ENCODE results near the gene TRAF3IP1. TPM values are rescaled to one million over a fixed set of nuclear protein-coding genes. Genes with fewer than 3 reads are reported as not detected.
"Not testable (repeated sequence)": the region's sequence is repeated elsewhere in the genome, so short reads cannot be mapped to it uniquely, and the experiment has no call there.

TRAF3IP1 gene
- total RNA-seq, 1 donor from 2014 or later = 13.6 TPM

DNA sequence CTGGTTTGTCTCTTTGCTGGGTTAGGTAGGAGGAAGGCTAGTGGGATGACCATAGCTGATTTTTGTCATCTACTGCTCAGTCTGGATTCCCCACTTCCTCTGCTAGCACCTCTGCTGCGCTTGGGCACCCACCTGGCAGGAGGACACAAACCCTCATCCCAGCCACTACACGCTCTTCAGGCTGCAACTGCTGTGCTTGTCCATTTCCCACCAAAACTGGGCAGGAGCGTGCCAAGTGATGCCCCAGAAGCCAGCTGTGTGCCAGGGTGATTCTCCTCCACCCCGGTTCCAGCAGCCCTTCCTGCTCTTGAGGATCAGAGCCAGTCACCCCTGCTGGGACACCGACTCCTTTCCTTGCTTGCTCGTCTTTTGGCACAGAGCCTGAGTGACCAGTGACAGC lies 16.2 kb upstream of the TRAF3IP1 start:
- no peak for ATAC-seq (ENCODE audit: poor library complexity)
- intact Hi-C loops (cut with DNase I) = no loop called here
- no peak for DNase-seq

DNA sequence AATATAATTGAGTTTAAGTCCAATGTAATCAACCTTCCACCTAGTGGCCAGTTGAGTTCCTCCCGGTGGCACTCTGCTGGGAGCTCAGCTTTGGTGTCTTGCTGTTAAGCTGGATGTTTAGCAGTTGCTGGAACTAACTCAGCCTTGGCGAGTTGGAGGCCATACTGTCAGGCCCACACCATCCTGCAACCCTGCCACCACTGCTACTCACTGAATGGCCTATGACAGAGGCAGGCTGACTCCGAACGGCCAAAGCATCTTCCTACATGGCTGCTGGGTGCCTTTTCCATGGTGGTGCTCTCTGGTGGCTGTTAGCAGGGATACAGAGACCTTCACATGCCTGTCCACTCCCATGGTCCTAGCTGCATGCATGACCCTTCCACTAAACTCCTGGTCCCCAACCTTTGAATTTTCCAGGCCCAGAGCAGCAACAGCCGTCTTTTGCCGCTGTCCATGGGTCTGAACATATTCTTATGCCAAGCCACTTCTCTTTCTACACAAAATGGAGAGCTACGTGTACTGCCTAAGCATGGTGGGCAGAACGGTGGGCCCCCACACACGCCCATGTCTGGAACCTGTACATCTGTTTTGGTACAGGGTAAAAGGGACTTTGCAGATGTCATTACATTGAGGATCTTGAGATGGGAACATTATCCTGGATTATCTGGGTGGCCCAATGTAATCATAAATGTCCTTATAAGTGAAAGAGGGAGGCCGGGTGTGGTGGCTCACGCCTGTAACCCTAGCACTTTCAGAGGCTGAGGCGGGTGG lies 15.0 kb upstream of the TRAF3IP1 start:
- no peak for DNase-seq
- ATAC-seq (ENCODE audit: poor library complexity) = no peak
- intact Hi-C loops (cut with DNase I) = no loop called here

DNA sequence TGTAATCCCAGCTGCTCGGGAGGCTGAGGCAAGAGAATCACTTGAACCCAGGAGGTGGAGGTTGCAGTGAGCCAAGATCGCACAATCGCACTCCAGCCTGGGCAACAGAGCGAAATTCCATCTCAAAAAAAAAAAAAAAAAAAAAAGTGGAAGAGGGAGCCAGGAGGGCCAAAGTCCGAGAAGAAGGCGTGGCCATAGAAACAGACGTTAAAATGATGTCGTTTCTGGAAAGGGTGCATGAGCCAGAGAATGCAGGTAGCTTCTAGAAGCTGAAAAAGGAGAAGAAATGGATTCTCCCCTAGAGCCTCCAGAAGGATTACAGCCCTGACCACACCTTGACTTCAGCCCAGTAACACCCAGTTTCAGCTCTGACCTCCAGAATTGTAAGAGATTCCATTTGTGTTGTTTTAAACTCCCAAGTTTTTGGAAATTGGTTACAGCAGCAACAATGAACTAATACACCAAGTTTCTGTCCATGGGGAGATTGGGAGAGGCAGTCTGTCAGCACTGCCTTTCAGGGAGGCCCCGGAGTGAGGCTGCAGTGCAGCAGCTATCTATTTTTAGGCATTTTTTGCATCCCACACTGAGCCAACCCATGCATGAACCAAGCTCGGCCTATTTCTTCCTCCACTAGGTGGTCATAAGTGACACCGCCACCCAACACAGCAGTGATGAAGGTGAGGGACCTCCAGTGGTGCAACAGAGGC lies 14.2 kb upstream of the TRAF3IP1 start:
- ATAC-seq (ENCODE audit: poor library complexity) (no peak), DNase-seq (no peak)
- intact Hi-C loops (cut with DNase I) = no loop called here

DNA sequence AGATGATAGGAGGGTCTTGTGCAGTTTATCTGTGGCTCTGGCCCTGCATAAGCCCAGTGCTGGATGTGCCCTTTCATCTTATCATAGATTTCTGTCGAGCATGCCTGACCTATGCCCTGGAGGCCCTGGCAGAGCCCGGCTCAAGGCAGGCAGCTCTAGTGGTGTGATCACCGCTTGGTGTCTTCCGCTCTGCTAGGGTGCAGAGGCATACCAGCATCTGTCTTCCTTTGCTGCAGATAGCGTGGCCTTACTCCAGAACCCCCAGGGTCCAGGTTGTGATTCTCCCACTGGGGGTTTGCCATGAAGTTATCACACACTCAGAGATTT lies 13.7 kb upstream of the TRAF3IP1 start:
- no peak for DNase-seq
- ATAC-seq (ENCODE audit: poor library complexity) = no peak
- intact Hi-C loops (cut with DNase I) = no loop called here

DNA sequence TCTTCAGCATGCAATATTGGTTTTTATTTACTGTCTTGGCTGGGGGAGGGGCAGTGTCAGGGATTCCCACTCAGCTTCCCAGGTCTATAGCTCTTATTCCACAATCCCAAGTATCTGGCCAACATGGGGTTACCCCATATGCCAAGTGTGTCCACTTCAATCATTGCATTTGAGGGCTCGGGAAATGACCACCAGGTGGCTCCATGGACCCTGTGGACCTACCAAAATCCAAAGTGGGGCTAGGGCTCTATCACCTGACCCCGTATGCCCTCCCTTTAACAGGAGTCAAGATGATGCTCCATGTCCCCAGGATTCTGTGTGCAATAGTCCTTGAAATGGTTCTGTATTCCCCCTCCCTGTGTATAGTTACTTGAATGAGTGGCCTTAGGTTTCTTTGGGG lies 12.1 kb upstream of the TRAF3IP1 start:
- intact Hi-C loops (cut with DNase I) = no loop called here
- DNase-seq (no peak), ATAC-seq (ENCODE audit: poor library complexity) (no peak)

DNA sequence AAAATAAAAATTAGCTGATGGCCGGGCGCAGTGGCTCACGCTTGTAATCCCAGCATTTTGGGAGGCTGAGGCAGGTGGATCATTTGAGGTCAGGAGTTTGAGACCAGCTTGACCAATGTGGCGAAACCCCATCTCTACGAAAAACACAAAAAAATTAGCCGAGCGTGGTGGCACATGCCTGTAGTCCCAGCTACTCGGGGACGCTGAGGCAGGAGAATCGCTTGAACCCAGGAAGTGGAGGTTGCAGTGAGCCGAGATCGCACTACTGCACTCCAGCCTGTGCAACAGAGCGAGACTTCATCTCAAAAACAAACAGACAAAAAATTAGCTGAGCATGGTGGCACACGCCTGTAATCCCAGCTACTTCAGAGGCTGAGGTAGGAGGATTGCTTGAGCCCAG lies 9.6 kb upstream of the TRAF3IP1 start:
- intact Hi-C loops (cut with DNase I); DNase-seq; ATAC-seq (ENCODE audit: poor library complexity): not testable (repeated sequence)

DNA sequence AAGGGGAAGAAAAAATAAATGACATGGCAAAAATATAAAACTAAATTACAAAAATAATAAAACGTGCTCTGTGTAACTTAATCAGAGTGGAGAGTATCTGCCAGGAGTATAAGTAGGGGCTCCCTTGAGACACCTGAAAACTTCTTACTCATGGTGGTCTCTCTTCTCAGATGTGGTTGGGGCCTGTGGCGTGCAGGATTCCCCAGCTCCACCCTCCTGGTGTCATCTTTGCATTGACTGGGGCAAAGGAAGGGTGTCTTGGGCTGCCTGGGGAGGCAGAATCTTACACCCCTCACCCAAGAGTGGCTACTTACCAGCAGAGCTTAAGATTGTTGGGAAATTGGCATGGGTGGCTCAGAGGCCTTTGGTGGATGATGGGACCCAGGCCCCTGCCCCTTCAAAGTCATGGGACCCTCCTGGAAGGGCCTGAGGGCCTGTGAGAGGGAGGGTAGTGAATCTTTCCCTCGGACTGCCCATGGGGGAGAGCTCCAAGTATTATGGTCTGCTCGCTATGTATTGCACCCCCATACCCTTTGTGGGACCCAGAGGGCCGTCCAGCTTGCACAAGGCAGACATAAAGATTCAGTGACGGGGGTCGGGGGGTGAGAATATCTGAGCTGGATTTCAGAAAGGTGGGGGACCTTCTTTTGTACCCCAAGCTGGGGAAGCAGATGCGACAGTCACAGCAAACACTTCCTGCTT lies 6.9 kb upstream of the TRAF3IP1 start:
- intact Hi-C loops (cut with DNase I) = no loop called here
- no peak for ATAC-seq (ENCODE audit: poor library complexity)
- no peak for DNase-seq

DNA sequence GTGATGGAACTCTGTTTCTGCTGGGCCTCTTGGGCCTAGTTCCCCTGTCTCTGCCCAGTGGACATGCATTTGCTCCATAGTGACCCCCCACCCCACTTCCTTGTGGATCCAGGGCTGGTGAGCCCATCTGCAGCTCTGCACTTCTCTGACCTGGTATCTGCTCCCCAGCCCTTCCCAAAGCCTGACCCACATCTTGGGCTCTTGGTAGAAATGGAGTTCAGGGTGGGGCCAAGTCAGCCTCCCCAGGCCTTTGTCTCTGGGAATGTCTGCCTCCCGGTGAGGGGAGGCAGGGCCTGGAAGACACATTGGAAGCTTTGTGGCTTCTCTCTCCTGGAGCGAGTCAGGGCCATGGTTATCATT lies 6.3 kb upstream of the TRAF3IP1 start:
- no peak for DNase-seq
- intact Hi-C loops (cut with DNase I) = no loop called here
- ATAC-seq (ENCODE audit: poor library complexity) = no peak

DNA sequence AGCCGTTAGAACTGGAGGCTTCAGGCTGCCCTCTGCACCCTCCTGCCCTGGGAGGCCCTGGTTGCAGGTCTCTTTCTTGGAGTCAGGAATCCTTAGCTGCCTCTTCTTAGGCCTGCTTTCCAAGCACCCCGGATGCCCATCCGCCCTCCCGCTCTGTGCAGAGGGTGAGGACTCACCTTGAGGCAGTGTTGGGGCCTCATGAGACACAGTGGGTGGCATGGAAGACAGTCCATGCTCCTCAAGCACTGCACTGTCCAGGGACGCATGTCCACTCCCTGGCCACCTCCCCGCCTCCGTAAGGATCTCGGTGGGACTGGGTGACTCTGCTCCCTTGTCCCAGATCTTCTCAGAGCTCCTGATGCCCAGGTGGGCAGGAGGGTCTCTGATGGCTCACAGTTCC lies 5.7 kb upstream of the TRAF3IP1 start:
- DNase-seq = no peak
- intact Hi-C loops (cut with DNase I) = no loop called here
- no peak for ATAC-seq (ENCODE audit: poor library complexity)

DNA sequence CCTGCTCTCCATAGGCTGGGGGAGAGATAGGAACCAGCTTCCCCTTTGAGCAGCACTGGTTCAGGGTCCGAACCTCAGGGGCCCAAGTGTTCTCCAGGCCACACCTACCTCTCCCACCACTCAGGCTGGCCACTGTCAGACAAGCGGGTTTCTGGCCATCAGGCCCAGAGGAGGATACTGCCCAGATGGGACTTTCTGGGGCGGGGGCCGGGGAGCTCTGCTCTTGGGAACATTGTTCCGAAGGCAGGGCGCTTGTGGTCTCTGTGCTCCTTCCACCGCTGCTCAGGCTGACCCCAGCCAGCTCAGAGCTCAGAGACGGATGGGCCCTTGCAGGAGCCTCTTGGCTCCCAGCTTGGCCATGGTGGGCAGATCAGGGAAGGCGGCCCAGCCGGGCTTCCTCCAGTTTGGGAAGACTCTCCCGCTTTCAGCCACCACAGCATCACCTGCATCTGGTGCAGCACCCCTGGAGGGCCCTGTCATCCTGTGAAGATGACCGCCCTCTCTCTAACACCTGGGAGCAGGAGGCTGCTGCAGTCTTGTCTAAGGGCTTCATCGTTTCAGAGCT lies 5.2 kb upstream of the TRAF3IP1 start:
- DNase-seq (no peak), ATAC-seq (ENCODE audit: poor library complexity) (no peak)
- intact Hi-C loops (cut with DNase I) = no loop called here

DNA sequence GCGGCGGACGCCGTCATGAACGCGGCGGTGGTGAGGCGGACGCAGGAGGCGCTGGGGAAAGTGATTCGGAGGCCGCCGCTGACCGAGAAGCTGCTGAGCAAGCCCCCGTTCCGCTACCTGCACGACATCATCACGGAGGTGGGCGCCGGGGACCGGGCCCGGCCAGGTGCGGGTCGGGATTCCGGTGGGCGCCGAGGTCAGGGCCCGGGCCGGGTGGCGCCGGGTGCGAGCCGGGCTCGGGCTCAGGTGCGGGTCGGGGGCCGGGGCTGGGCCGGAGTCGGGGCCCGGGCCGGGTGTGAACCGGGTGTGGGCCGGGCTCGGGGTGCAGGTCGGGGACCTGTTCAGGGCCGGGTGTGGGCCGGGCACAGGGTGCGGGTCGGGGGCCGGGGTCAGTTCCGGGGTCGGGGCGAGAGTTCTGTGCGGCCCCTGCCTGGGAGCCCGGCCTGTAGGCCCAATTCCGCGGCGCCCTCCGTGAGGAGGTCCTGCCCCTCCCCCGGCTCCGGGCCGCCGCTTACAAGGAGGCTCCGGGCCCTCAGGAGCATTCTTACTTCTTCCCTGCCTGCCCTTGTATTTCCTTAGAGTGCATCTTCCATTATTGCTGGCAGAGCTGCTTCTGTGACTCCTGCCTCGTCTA lies 447 bp downstream of the TRAF3IP1 start:
- ATAC-seq (ENCODE audit: poor library complexity) (no peak), DNase-seq (no peak)
- intact Hi-C loops (cut with DNase I) = no loop called here

DNA sequence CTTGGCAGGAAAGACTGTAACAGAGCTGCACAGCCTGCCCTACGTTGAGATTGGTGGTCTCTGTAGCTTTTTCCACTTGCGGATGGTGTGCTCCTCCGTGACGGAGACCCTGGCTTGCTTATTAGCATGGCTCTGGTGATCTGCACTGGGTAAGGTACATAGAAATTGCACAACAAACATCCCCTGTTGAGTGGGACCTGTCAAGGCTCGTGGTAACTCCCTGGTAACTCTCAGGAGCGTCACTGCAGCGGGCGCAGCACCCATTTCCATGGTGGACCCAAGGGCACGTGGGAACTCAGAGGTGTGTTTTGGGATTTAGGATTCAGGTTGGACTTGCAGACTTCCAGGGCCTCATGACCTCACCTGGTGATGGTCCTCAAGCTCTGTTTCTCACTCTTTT lies 1.1 kb downstream of the TRAF3IP1 start:
- DNase-seq (no peak), ATAC-seq (ENCODE audit: poor library complexity) (no peak)
- intact Hi-C loops (cut with DNase I) = no loop called here

DNA sequence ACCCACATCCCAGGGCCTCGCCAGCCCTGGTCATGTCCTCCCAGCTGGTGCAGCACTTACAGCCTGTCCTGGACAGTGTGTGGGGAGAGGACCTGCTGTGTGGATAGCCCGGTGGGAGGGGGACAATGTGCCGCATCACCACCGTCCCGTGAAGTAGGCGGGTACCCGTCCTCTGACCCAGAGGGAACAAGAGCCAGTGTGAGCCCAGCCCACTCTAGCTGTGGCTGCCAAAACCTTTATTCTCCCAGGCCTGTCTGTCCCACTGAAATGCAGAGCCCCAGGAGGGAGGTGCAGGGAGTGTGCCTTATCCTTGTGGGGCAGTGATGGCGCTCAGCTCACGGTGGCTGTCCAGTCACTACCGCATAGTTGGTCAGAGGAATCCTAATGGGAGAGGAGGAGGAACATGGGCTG lies 1.7 kb downstream of the TRAF3IP1 start:
- ATAC-seq (ENCODE audit: poor library complexity) (no peak), DNase-seq (no peak)
- intact Hi-C loops (cut with DNase I) = no loop called here

DNA sequence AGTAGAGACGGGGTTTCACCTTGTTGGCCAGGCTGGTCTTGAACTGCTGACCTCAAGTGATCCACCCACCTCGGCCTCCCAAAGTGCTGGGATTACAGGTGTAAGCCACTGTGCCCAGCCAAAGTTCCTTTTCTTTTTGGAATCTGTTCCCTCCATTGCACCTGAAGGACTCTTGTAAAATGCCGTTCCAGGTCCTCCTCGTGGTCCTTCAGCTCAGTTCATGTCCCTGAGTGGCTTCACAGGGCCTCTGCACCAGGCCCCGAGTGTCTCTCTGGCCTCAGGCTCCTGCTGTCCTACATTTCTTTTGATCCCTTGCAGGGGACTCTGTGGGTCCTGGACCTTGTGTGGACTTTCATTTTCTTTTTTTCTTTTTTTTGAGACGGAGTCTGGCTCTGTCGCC lies 3.9 kb downstream of the TRAF3IP1 start:
- intact Hi-C loops (cut with DNase I); DNase-seq; ATAC-seq (ENCODE audit: poor library complexity): not testable (repeated sequence)

DNA sequence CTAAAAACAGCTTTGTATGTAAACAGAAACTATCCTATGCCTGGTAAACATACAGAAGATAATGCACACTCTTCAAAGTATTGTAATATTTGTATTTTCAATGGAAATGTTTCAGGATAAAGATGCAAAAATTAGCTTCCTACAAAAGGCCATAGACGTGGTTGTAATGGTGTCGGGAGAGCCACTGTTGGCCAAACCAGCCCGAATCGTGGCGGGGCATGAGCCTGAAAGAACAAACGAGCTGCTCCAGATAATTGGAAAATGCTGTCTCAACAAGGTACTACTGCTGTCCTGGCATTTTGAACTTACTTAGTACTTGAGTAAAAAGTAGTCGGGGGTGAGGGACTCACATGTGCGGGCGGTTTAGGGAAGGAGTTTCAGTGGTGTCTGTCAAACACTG lies 5.4 kb downstream of the TRAF3IP1 start:
- intact Hi-C loops (cut with DNase I) = no loop called here

DNA sequence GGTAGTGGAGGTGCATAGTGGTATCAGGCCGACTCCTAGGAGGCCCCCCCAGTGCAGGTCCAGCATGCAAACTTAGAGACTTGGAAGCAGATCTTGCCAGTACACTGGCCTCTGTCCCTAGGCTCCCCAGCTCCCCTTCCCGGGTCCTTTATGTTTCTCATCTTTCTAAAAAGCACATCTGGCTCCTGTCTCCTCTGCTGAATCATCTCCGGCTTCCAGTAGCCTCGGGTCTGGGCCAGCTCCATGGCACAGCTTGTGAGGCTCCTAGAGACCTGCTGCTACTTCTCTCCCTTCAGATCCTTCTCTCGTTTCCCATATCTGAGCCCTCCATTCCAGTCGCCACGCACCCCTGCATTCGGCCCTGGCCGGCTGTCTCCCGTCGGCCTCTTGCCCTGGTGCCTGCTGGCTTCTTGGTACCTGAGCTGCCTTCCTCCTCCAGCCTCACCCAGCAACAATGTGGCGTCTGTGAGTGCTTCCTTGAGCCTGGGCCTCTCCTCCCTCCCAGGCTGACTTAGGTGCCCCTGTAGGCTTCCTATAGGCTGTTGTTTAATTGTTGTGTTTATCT lies 6.6 kb downstream of the TRAF3IP1 start:
- no peak for DNase-seq
- ATAC-seq (ENCODE audit: poor library complexity) = no peak
- intact Hi-C loops (cut with DNase I) = no loop called here

More for the DNA sequence above, 5.4 kb downstream of the TRAF3IP1 start:
- no peak for DNase-seq
- no peak for ATAC-seq (ENCODE audit: poor library complexity)

DNA sequence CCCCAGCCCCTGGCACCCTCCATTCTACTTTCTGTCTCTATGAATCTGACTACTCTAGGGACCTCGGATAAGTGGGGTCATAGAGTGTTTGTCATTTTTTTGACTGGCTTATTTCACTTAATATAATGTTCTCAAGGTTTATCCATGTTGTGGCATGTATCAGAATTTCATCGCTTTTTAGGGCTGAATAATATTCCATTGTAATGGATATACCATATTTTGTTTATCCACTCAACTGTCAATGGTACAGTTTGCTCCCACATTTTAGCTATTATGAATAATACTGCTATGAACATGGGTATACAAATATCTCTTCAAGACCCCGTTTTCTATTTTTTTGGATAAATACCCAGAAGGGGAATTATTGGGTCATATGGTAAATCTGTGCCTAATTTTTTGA lies 7.4 kb downstream of the TRAF3IP1 start:
- no peak for ATAC-seq (ENCODE audit: poor library complexity)
- DNase-seq = no peak
- intact Hi-C loops (cut with DNase I) = no loop called here

DNA sequence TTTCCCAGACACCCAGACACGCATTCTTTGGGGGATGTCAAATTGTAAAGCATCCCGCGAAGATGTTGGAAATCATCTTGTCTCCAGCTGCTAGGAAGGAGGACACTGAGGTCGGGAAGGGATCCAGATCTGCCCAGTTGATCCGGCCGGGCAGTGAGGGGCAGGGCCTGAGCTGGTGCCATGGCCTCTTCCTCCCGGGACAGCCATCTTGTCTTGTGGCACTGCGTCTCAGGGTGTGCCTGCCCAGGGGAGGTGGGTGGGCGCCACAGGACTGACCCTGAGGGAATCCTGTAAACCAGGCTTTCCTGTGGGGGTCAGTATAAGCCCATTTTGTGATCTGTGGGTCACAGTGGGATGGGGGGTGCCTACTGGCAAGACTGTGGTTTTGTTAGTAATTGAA lies 10.1 kb downstream of the TRAF3IP1 start:
- DNase-seq (no peak), ATAC-seq (ENCODE audit: poor library complexity) (no peak)
- intact Hi-C loops (cut with DNase I) = no loop called here

DNA sequence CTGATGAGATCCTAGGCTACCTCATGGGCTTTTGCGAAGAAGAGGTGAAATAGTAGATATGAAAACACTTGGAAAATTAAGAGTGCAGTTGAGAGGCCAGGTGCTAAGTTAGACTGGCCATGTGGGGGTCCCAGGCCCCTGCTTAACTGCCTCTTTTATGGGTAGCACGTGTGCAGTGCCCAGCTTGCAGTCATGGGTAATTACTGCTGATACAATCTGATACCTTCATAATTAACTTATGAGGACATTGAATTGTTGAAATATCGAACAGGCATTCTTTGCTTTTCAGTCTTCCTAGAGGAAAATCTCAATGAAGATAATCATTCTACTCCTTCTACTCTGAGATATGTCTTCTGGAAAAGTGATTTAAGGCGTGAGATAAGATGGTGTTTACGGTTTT lies 11.6 kb downstream of the TRAF3IP1 start:
- ATAC-seq (ENCODE audit: poor library complexity) (no peak), DNase-seq (no peak)
- intact Hi-C loops (cut with DNase I) = no loop called here

All from Right ventricle myocardium superior (tissue), 1 donor.